ENCODE measurements around the gene ENTPD2. TPM values are rescaled to one million over a fixed set of nuclear protein-coding genes. Genes with fewer than 3 reads are reported as not detected.
A peak's percentile ranks its signal among the peaks of the same experiment; 100 is the strongest.

The ENTPD2 gene
- total and polyA plus RNA-seq, 4 donors, result 0.09 to 0.40 (median 0.21) TPM

GRCh38 chr9:137070906-137071275 lies 17.0 kb upstream of the ENTPD2 start:
- WGBS, result 31% methylated on average over 6 of the region's 6 CpGs
- peaks cover 4 to 12% (median 5%) of the 10 kb centered on the region in 4 donors for H3K4me1 ChIP-seq (ENCODE audit: control insufficient read depth in 4 of 4, insufficient read depth in 4 of 4, low read length in 3 of 4)
- no peaks in the 10 kb centered on the region for H3K36me3 ChIP-seq (ENCODE audit: control insufficient read depth in 4 of 4, insufficient read depth in 3 of 4, low read depth in 1 of 4, low read length in 3 of 4)
- no peak overlapping the region for H3K27ac ChIP-seq (ENCODE audit: low read depth in 1 of 2, low read length in 2 of 2)
- TF ChIP-seq FOXA1 (IDR thresholded peaks at IDR 0.05), result no peak
- no peak for TF ChIP-seq HNF4A (conservative IDR thresholded peaks at IDR 0.05)
- TF ChIP-seq ZBTB33 (IDR thresholded peaks at IDR 0.05), result no peak
- TF ChIP-seq EGR1 (IDR thresholded peaks at IDR 0.05; ENCODE audit: low read depth in 2 of 2), result no peak
- TF ChIP-seq REST (IDR thresholded peaks at IDR 0.05), result no peak
- no peak for TF ChIP-seq RXRA (IDR thresholded peaks at IDR 0.05)
- no peak for TF ChIP-seq TAF1 (conservative IDR thresholded peaks at IDR 0.05)
- no peak for TF ChIP-seq JUND (IDR thresholded peaks at IDR 0.05)
- no peak for TF ChIP-seq YY1 (IDR thresholded peaks at IDR 0.05)
- no peak for TF ChIP-seq SP1 (IDR thresholded peaks at IDR 0.05)
- TF ChIP-seq NR2F2 (IDR thresholded peaks at IDR 0.05), result no peak
- TF ChIP-seq GABPA (IDR thresholded peaks at IDR 0.05 in 1 of 2, conservative IDR thresholded peaks at IDR 0.05 in 1 of 2), result no peak
- no peak for DNase-seq (ENCODE audit: low spot score)
- peak overlapping the region in 1 of 3 donors; percentile 33 for H3K4me3 ChIP-seq (ENCODE audit: low read depth in 1 of 3, low read length in 3 of 3)
- no peak overlapping the region for H3K9ac ChIP-seq (ENCODE audit: low read depth in 1 of 2, low read length in 2 of 2)
- no peaks in the 10 kb centered on the region for H3K9me3 ChIP-seq (ENCODE audit: control insufficient read depth in 4 of 4, low read length in 3 of 4)
- peaks cover 0 to 9% (median 1%) of the 10 kb centered on the region in 4 donors for H3K27me3 ChIP-seq (ENCODE audit: control insufficient read depth in 4 of 4, insufficient read depth in 4 of 4, low read length in 3 of 4)

- Histone ChIP-seq H3K36me3 (ENCODE audit: control insufficient read depth in 4 of 4, insufficient read depth in 3 of 4, low read depth in 1 of 4, low read length in 3 of 4) (no peaks in the 10 kb centered on the region), H3K4me1 (ENCODE audit: control insufficient read depth in 4 of 4, insufficient read depth in 4 of 4, low read length in 3 of 4) (peaks cover 4 to 12% (median 5%) of the 10 kb centered on the region in 4 donors), H3K4me3 (ENCODE audit: low read depth in 1 of 3, low read length in 3 of 3) (peak within 1 kb of the TSS in 1 of 3 donors; percentile 46), H3K9ac (ENCODE audit: low read depth in 1 of 2, low read length in 2 of 2) (no peak within 1 kb of the TSS), H3K27me3 (ENCODE audit: control insufficient read depth in 4 of 4, insufficient read depth in 4 of 4, low read length in 3 of 4) (peaks cover 0 to 13% (median 1%) of the 10 kb centered on the region in 4 donors), H3K27ac (ENCODE audit: low read depth in 1 of 2, low read length in 2 of 2) (no peak within 1 kb of the TSS), H3K9me3 (ENCODE audit: control insufficient read depth in 4 of 4, low read length in 3 of 4) (no peaks in the 10 kb centered on the region)
- TF ChIP-seq GABPA (IDR thresholded peaks at IDR 0.05 in 1 of 2, conservative IDR thresholded peaks at IDR 0.05 in 1 of 2) (no peak), SP1 (IDR thresholded peaks at IDR 0.05) (peak; percentile 23), ATF3 (IDR thresholded peaks at IDR 0.05) (no peak)
- 3% methylated on average over 74 of the region's 74 CpGs for WGBS
- peak; percentile 75 for DNase-seq (ENCODE audit: low spot score)
These were observed 16.5 kb upstream of the ENTPD2 start, which contains the start of gene SAPCD2 for GRCh38 chr9:137070201-137070905. TSS of gene SAPCD2 (minus strand) at chr9:137070557. CDS start at chr9:137070460, 97 bp downstream.
